Ishikawa (cell line): ENCODE results near the gene CDR2L.
A peak's percentile ranks its signal among the peaks of the same experiment; 100 is the strongest.

ENCODE experiments used
- CEBPB ChIP-seq: IDR thresholded peaks from 2 replicates; pipeline ENCODE4 v1.6.1; 2012
- CREB1 ChIP-seq: IDR thresholded peaks from 2 replicates; pipeline ENCODE4 v1.6.1; 2012; ENCODE audit warnings: low read depth
- EGR1 ChIP-seq: IDR thresholded peaks from 2 replicates; pipeline ENCODE4 v1.6.1; 2012
- EP300 ChIP-seq: IDR thresholded peaks from 2 replicates; pipeline ENCODE4 v1.6.1; 2012; ENCODE audit warnings: borderline replicate concordance
- FOXM1 ChIP-seq: IDR thresholded peaks from 2 replicates; pipeline ENCODE4 v1.6.1; 2012; ENCODE audit warnings: low read depth, borderline replicate concordance
- NFIC ChIP-seq: IDR thresholded peaks from 2 replicates; pipeline ENCODE4 v1.6.1; 2012
- RAD21 ChIP-seq: IDR thresholded peaks from 2 replicates; pipeline ENCODE4 v1.6.1; 2012; ENCODE audit warnings: low read depth
- TAF1 ChIP-seq: IDR thresholded peaks from 2 replicates; pipeline ENCODE4 v1.6.1; 2012; ENCODE audit warnings: low read depth, mild to moderate bottlenecking
- TCF12 ChIP-seq: IDR thresholded peaks from 2 replicates; pipeline ENCODE4 v1.6.1; 2012; ENCODE audit warnings: low read depth
- TEAD4 ChIP-seq: IDR thresholded peaks from 2 replicates; pipeline ENCODE4 v1.6.1; 2012
- YY1 ChIP-seq: IDR thresholded peaks from 2 replicates; pipeline ENCODE4 v1.6.1; 2012; ENCODE audit warnings: low read depth
- ZBTB7A ChIP-seq: IDR thresholded peaks from 2 replicates; pipeline ENCODE4 v1.6.1; 2012; ENCODE audit warnings: low read depth
- TF ChIP-seq, protein P1 (sequence below): IDR thresholded peaks from 2 replicates; pipeline ENCODE4 v1.6.1; 2012; ENCODE audit warnings: low read depth, mild to moderate bottlenecking
- TF ChIP-seq, protein P2 (sequence below): IDR thresholded peaks from 2 replicates; pipeline ENCODE4 v1.6.1; 2012
- TF ChIP-seq, protein P3 (sequence below): IDR thresholded peaks from 2 replicates; pipeline ENCODE4 v1.6.1; 2012

CDR2L gene

DNA sequence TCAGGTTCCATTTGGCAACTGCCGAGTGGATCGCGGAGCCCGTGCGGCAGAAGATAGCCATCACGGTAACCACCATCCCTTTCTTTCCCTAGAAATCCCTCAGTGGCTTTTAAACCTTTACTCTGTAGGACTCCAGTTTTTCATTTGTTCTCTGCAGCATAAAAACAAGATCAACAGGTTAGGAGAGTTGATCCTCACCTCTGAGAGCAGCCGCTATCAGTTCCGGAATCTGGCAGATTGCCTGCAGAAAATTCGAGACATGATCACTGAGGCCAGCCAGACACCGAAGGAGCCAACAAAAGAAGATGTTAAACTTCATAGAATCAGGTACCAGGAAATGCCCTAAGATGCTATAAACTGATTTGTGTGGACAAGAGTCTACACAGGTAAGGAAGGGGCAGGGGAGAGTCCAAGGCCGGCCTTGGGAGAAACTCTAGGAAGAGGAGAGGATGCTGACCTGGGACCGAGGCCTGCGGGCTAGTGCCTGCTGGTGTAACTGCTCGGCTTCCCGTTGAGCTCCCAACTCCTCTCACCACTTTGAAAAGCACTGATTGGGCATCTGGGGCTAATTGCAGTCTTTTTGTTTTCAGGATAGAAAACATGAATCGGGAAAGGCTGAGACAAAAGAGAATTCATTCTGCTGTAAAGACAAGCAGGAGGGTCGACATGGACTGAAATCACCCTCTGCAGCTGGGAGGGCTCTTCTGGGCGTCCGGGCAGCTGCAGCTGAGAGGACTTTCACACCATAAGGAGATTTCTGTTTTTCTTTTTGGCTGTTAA lies 33.1 kb downstream of the CDR2L start:
- no peak for TF ChIP-seq EGR1
- no peak for TF ChIP-seq TCF12
- TF ChIP-seq, protein P1, sequence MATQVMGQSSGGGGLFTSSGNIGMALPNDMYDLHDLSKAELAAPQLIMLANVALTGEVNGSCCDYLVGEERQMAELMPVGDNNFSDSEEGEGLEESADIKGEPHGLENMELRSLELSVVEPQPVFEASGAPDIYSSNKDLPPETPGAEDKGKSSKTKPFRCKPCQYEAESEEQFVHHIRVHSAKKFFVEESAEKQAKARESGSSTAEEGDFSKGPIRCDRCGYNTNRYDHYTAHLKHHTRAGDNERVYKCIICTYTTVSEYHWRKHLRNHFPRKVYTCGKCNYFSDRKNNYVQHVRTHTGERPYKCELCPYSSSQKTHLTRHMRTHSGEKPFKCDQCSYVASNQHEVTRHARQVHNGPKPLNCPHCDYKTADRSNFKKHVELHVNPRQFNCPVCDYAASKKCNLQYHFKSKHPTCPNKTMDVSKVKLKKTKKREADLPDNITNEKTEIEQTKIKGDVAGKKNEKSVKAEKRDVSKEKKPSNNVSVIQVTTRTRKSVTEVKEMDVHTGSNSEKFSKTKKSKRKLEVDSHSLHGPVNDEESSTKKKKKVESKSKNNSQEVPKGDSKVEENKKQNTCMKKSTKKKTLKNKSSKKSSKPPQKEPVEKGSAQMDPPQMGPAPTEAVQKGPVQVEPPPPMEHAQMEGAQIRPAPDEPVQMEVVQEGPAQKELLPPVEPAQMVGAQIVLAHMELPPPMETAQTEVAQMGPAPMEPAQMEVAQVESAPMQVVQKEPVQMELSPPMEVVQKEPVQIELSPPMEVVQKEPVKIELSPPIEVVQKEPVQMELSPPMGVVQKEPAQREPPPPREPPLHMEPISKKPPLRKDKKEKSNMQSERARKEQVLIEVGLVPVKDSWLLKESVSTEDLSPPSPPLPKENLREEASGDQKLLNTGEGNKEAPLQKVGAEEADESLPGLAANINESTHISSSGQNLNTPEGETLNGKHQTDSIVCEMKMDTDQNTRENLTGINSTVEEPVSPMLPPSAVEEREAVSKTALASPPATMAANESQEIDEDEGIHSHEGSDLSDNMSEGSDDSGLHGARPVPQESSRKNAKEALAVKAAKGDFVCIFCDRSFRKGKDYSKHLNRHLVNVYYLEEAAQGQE: no peak
- no peak for TF ChIP-seq NFIC
- TF ChIP-seq YY1: no peak
- no peak for TF ChIP-seq RAD21
- no peak for TF ChIP-seq EP300
- TF ChIP-seq FOXM1: no peak
- no peak for TF ChIP-seq CEBPB
- TF ChIP-seq TEAD4: no peak
- TF ChIP-seq, protein P2, sequence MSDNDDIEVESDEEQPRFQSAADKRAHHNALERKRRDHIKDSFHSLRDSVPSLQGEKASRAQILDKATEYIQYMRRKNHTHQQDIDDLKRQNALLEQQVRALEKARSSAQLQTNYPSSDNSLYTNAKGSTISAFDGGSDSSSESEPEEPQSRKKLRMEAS: no peak
- no peak for TF ChIP-seq ZBTB7A
- TF ChIP-seq CREB1: no peak
- TF ChIP-seq, protein P3, sequence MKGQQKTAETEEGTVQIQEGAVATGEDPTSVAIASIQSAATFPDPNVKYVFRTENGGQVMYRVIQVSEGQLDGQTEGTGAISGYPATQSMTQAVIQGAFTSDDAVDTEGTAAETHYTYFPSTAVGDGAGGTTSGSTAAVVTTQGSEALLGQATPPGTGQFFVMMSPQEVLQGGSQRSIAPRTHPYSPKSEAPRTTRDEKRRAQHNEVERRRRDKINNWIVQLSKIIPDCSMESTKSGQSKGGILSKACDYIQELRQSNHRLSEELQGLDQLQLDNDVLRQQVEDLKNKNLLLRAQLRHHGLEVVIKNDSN: no peak
- TF ChIP-seq TAF1: no peak

DNA sequence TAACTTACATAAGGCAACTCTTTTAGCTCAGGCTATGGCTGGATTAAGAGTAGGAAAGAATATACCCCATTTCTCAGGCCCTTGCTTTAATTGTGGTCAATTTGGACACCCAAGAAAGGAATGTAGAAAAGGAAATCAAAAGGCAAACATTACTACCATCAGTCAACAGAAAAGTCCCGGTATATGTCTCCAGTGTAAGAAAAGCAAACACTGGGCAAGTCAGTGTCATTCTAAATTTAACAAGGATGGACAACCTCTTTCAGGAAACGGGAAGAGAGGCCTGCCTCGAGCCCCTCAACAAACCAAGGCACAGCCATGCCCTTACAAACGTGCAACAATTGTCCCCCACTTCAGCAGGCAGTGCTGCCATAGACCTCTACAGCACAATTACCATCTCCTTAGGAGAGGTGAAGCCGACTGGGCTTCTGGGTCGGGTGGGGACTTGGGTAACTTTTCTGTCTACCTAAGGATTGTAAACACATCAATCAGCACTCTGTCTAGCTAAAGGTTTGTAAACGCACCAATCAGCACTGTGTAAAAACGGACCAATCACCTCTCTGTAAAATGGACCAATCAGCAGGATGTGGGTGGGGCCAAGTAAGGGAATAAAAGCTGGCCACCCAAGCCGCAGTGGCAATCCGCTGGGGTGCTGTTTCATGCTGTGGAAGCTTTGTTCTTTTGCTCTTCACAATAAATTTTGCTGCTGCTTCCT lies 37.4 kb downstream of the CDR2L start:
- no peak for TF ChIP-seq EP300
- TF ChIP-seq CREB1: no peak
- TF ChIP-seq EGR1: no peak
- TF ChIP-seq, protein P2: no peak
- TF ChIP-seq, protein P3: no peak
- no peak for TF ChIP-seq RAD21
- TF ChIP-seq TEAD4: no peak
- TF ChIP-seq YY1: no peak
- TF ChIP-seq, protein P1: no peak
- no peak for TF ChIP-seq TAF1
- TF ChIP-seq CEBPB: no peak

DNA sequence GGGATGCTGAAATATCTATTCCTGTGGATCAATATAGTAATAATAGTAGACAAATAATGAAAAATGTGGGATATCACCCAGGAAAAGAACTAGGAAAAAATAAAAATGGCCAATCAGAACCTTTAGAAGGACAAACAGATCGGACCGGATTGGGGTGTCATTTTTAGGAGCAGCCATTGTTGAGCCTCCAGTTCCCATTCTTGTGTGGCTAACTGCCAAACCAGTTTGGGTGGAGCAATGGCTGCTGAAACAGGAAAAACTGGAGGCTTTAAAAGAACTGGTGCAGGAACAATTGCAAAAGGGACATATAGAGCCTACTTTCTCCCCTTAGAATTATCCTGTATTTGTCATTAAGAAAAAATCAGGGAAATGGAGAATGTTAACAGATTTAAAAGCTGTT lies 39.2 kb downstream of the CDR2L start:
- TF ChIP-seq YY1 (peak; percentile 78), NFIC (peak; percentile 62; the same call in 1 of the 2 replicates)

DNA sequence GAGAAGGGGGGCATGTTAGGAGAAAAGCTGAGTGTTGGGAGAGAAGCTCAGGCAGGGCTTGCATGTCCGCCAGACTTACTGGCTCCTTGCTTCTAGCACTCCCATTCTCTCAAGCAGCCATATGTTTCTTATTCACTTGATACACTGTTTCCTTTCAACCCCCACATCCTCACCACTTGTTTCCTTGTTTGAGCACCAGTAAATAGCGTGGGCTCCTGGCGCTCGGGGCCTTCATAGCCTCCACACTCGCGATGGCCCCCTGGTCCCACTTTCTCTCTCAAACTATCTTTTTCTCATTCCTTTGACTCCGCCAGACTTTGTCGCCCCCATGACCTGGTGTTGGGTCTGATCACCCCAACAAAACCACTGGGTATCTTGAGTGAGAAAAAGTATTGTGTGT lies 42.7 kb downstream of the CDR2L start:
- TF ChIP-seq, protein P3: peak; percentile 8; the same call in 1 of the 2 replicates
- TF ChIP-seq YY1: no peak

DNA sequence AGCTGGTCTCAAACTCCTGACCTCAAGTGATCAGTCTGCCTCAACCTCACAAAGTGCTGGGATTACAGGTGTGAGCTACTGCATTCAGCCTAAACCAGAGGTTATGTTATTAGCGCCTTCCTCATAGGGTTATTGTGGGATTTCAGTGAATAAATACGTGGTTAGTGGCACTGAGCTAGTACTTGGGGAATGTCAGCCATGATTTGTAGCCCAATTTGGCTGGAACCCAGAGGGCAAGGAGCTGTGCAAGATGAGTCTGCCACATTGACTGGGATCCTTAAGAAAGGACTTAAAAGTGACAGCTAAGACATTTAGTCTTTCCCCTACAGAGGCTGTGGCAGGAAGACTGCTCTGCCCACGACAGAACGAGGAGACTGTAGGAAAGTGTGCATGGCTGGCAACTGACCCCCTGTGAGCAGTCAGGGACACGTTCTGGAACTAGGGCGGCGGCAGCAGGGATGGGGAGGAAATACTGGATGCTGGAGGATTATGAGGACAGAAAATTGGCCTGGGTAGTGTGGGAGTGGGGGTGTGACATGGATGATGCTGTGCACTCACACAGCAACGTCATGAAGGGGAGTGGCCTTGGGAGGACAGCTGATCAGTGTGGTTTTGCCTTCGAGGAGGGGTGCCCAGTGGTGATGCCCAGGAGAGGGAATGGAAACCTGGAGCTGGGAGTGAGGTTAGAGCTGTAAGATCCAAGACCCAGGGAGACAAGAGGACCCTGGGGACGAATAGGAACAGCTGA lies 44.7 kb downstream of the CDR2L start:
- TF ChIP-seq TEAD4 (no peak), NFIC (0 out of 2 replicates have a peak, but pooled peaks have one; percentile 16), CREB1 (0 out of 2 replicates have a peak, but pooled peaks have one; percentile 60), TCF12 (no peak), FOXM1 (no peak), RAD21 (no peak), ZBTB7A (no peak), TAF1 (no peak), CEBPB (no peak)
- TF ChIP-seq, protein P3: peak; percentile 27; the same call in 1 of the 2 replicates
- TF ChIP-seq, protein P2: no peak
